Neural crest cell (in vitro differentiated cells): ENCODE data around the gene ADK. TPM values are rescaled to one million over a fixed set of nuclear protein-coding genes. Genes with fewer than 3 reads are reported as not detected.

ENCODE experiments used
- DNase-seq: peaks from one replicate; pipeline ENCODE4 v3.0.0; 2021; ENCODE audit warnings: low read depth, mixed read lengths, low spot score
- H3K27ac Mint-ChIP-seq: one replicate; pipeline ENCODE4 v1.8.0; 2021; ENCODE audit warnings: mild to moderate bottlenecking, mixed read lengths; ENCODE audit not compliant: unreplicated experiment
- H3K27me3 Mint-ChIP-seq: 2 replicates; pipeline ENCODE4 v1.8.0; 2021; ENCODE audit warnings: low read depth, mild to moderate bottlenecking, mixed read lengths
- H3K36me3 Mint-ChIP-seq: 2 replicates; pipeline ENCODE4 v1.8.0; 2021; ENCODE audit warnings: low read depth, mild to moderate bottlenecking, mixed read lengths
- H3K4me1 Mint-ChIP-seq: 2 replicates; pipeline ENCODE4 v1.8.0; 2021; ENCODE audit warnings: mixed read lengths
- H3K4me3 Mint-ChIP-seq: one replicate; pipeline ENCODE4 v1.8.0; 2021; ENCODE audit warnings: mild to moderate bottlenecking, mixed read lengths
- H3K9me3 Mint-ChIP-seq: 2 replicates; pipeline ENCODE4 v1.8.0; 2021; ENCODE audit warnings: mixed read lengths
- CTCF ChIP-seq: fragments of 200-600 bp; sonication (generic); conservative IDR thresholded peaks from 2 replicates; pipeline ENCODE4 v1.5.0; 2021; ENCODE audit warnings: antibody characterized with exemption, mild to moderate bottlenecking
- total RNA-seq: library from RNA; stranded (reverse); gene quantifications from 2 replicates; pipeline ENCODE4 v1.2.1, GENCODE V29; 2021

Gene ADK
- total RNA-seq, 1 donor from 2014 or later, result 35.6 TPM

GRCh38 chr10:74736029-74736428, 585.0 kb downstream of the ADK start:
- DNase-seq, result no peak
- Mint-ChIP-seq H3K4me3 (no peak overlapping the region), H3K36me3 (peaks cover 4% of the 10 kb centered on the region), H3K27me3 (no peaks in the 10 kb centered on the region), H3K27ac (no peak overlapping the region), H3K9me3 (peaks cover 4% of the 10 kb centered on the region), H3K4me1 (no peaks in the 10 kb centered on the region)
- TF ChIP-seq CTCF, result no peak

GRCh38 chr10:74738052-74738451, 587.0 kb downstream of the ADK start:
- Mint-ChIP-seq H3K27ac (no peak overlapping the region), H3K9me3 (no peaks in the 10 kb centered on the region), H3K27me3 (no peaks in the 10 kb centered on the region), H3K4me1 (no peaks in the 10 kb centered on the region), H3K4me3 (no peak overlapping the region), H3K36me3 (no peaks in the 10 kb centered on the region)
- DNase-seq, result no peak
- no peak for TF ChIP-seq CTCF

- DNase-seq, result no peak
- Mint-ChIP-seq H3K4me3 (no peak overlapping the region), H3K27me3 (no peaks in the 10 kb centered on the region), H3K4me1 (no peaks in the 10 kb centered on the region), H3K36me3 (no peaks in the 10 kb centered on the region), H3K9me3 (no peaks in the 10 kb centered on the region), H3K27ac (no peak overlapping the region)
- TF ChIP-seq CTCF, result no peak
Observed at GRCh38 chr10:74738542-74738941, 587.5 kb downstream of the ADK start.

GRCh38 chr10:74738985-74739567, 588.1 kb downstream of the ADK start:
- no peak for TF ChIP-seq CTCF
- Mint-ChIP-seq H3K4me3 (no peak overlapping the region), H3K27me3 (no peaks in the 10 kb centered on the region), H3K9me3 (no peaks in the 10 kb centered on the region), H3K4me1 (no peaks in the 10 kb centered on the region), H3K27ac (no peak overlapping the region), H3K36me3 (no peaks in the 10 kb centered on the region)
- no peak for DNase-seq

GRCh38 chr10:74743401-74743800, 592.4 kb downstream of the ADK start:
- DNase-seq, result no peak
- TF ChIP-seq CTCF, result no peak
- H3K9me3 Mint-ChIP-seq, result no peaks in the 10 kb centered on the region
- H3K4me1 Mint-ChIP-seq, result peaks cover 7% of the 10 kb centered on the region
- H3K36me3 Mint-ChIP-seq, result no peaks in the 10 kb centered on the region
- no peak overlapping the region for H3K4me3 Mint-ChIP-seq
- H3K27me3 Mint-ChIP-seq, result no peaks in the 10 kb centered on the region
- no peak overlapping the region for H3K27ac Mint-ChIP-seq
